GM12878 (cell line): Measurements from ENCODE around the gene GCK. TPM values are rescaled to one million over a fixed set of nuclear protein-coding genes. Genes with fewer than 3 reads are reported as not detected.

Experiments
- CTCF ChIP-seq, 3 experiments: IDR thresholded peaks in 2 of 3; conservative IDR thresholded peaks in 1 of 3; 2 replicates each; pipeline ENCODE4 v1.5.1; 2011; ENCODE audit warnings: low read depth in 3 of 3, low read length in 3 of 3, mild to moderate bottlenecking in 3 of 3, control low read depth in 2 of 3, moderate library complexity in 2 of 3, inconsistent platforms in 1 of 3, mixed read lengths in 1 of 3; ENCODE audit not compliant: control insufficient read depth in 2 of 3, insufficient read depth in 1 of 3; ENCODE audit errors: extremely low read depth in 1 of 3
- EZH2 ChIP-seq: IDR thresholded peaks from 2 replicates; pipeline ENCODE4 v1.6.1; 2012; ENCODE audit warnings: low read depth, mild to moderate bottlenecking, control low read depth, inconsistent platforms, low read length, borderline replicate concordance; ENCODE audit not compliant: control insufficient read depth
- FOXM1 ChIP-seq: IDR thresholded peaks from 2 replicates; pipeline ENCODE4 v1.6.1; 2012; ENCODE audit warnings: low read depth, mild to moderate bottlenecking, inconsistent platforms, low read length, moderate library complexity
- GABPA ChIP-seq: IDR thresholded peaks from 2 replicates; pipeline ENCODE4 v1.6.1; 2014; ENCODE audit warnings: antibody characterized with exemption, low read depth, mild to moderate bottlenecking, inconsistent platforms
- GATAD2B ChIP-seq: fragments of 450-650 bp; conservative IDR thresholded peaks from 2 replicates; pipeline ENCODE4 v1.6.1; 2017; ENCODE audit warnings: low read depth, mild to moderate bottlenecking, moderate library complexity
- HDAC2 ChIP-seq: fragments of 200-600 bp; sonication (generic); IDR thresholded peaks from 2 replicates; pipeline ENCODE4 v1.6.1; 2017
- KAT2A ChIP-seq: conservative IDR thresholded peaks from 2 replicates; pipeline ENCODE4 v1.6.1; 2011; ENCODE audit warnings: low read depth, low read length; ENCODE audit not compliant: control insufficient read depth
- KLF5 ChIP-seq: fragments of 450-650 bp; IDR thresholded peaks from 2 replicates; pipeline ENCODE4 v1.6.1; 2014; ENCODE audit warnings: mild to moderate bottlenecking; ENCODE audit not compliant: partially characterized antibody
- LARP7 ChIP-seq: fragments of 450-650 bp; IDR thresholded peaks from 2 replicates; pipeline ENCODE4 v1.6.1; 2017; ENCODE audit warnings: mild to moderate bottlenecking
- NFYA ChIP-seq: IDR thresholded peaks from 2 replicates; pipeline ENCODE4 v1.6.1; 2011; ENCODE audit warnings: low read depth, mild to moderate bottlenecking, low read length, improper control_type of control experiment, borderline replicate concordance
- POLR2AphosphoS2 ChIP-seq: IDR thresholded peaks from 2 replicates; pipeline ENCODE4 v1.6.1; 2011; ENCODE audit warnings: low read depth, mild to moderate bottlenecking, low read length, improper control_type of control experiment, moderate library complexity
- POU2F2 ChIP-seq: IDR thresholded peaks from 3 replicates; pipeline ENCODE4 v1.6.1; 2011; ENCODE audit warnings: low read depth, mild to moderate bottlenecking, low read length, borderline replicate concordance
- RAD51 ChIP-seq: fragments of 450-650 bp; IDR thresholded peaks from 2 replicates; pipeline ENCODE4 v1.6.1; 2016; ENCODE audit warnings: moderate library complexity, mild to moderate bottlenecking, inconsistent platforms
- RELB ChIP-seq: fragments of 450-650 bp; IDR thresholded peaks from 2 replicates; pipeline ENCODE4 v1.6.1; 2017; ENCODE audit warnings: low read depth, mild to moderate bottlenecking, moderate library complexity
- SIX5 ChIP-seq: IDR thresholded peaks from 2 replicates; pipeline ENCODE4 v1.6.1; 2011; ENCODE audit warnings: mild to moderate bottlenecking, low read depth, low read length, moderate library complexity; ENCODE audit not compliant: severe bottlenecking
- SKIL ChIP-seq: fragments of 450-650 bp; IDR thresholded peaks from 2 replicates; pipeline ENCODE4 v1.6.1; 2017; ENCODE audit warnings: mild to moderate bottlenecking, low read depth, inconsistent platforms; ENCODE audit not compliant: poor library complexity, severe bottlenecking
- SP1 ChIP-seq: IDR thresholded peaks from one replicate; pipeline ENCODE4 v1.6.1; 2011; ENCODE audit warnings: low read depth, low read length
- SREBF2 ChIP-seq: IDR thresholded peaks from 2 replicates; pipeline ENCODE4 v1.6.1; 2012; ENCODE audit warnings: mild to moderate bottlenecking, low read length
- SRF ChIP-seq, 2 experiments: IDR thresholded peaks; 2 replicates each; pipeline ENCODE4 v1.6.1; 2011; ENCODE audit warnings: low read depth in 2 of 2, low read length in 2 of 2, mild to moderate bottlenecking in 1 of 2, moderate library complexity in 1 of 2
- STAT1 ChIP-seq: fragments of 450-650 bp; conservative IDR thresholded peaks from 2 replicates; pipeline ENCODE4 v1.6.1; 2014; ENCODE audit warnings: antibody characterized with exemption, mild to moderate bottlenecking
- polyA plus RNA-seq, 11 experiments: library from polyadenylated mRNA; depleted of rRNA in 4 of 11; unstranded in 6 of 11; stranded (reverse) in 5 of 11; fragments of >200 nt; fragmentation: Nextera tagmentation in 4 of 11; fragmentation: Illumina TruSeq in 1 of 11; extraction: Ambion mirVana in 4 of 11; extraction: Trizol in 1 of 11; gene quantifications; 1 replicate in 1 of 11; 2 replicates in 10 of 11; pipeline versions ENCODE4 v1.2.1 to v1.2.3, GENCODE V29; 2011 to 2016; ENCODE audit warnings: inconsistent platforms in 2 of 11, missing spikeins in 2 of 11, low read depth in 1 of 11
- total RNA-seq, 4 experiments: library from RNA; depleted of rRNA in 3 of 4; stranded (reverse); fragments of >200 nt in 3 of 4; fragmentation: Illumina TruSeq in 1 of 4; extraction: Trizol in 1 of 4; gene quantifications; 2 replicates each; pipeline versions ENCODE4 v1.2.1 to v1.2.3, GENCODE V29; 2013 to 2021
- TF ChIP-seq, protein P1 (sequence below): fragments of 450-650 bp; IDR thresholded peaks from 2 replicates; pipeline ENCODE4 v1.6.1; 2017; ENCODE audit warnings: borderline replicate concordance
- TF ChIP-seq, protein P2 (sequence below): IDR thresholded peaks from 2 replicates; pipeline ENCODE4 v1.6.1; 2011; ENCODE audit warnings: low read depth, low read length, improper control_type of control experiment, borderline replicate concordance

Gene GCK
- total and polyA plus RNA-seq, 10 of the 15 experiments (the other 5 are each of a cell fraction or from before 2014, with no cell fraction given) = 0.06 to 0.16 TPM; not detected in 8

- TF ChIP-seq RELB (no peak), SIX5 (peak; percentile 51), LARP7 (peak; percentile 76), RAD51 (no peak), SREBF2 (peak; percentile 76), EZH2 (no peak), FOXM1 (no peak), CTCF (IDR thresholded peaks at IDR 0.05 in 2 of 3, conservative IDR thresholded peaks at IDR 0.05 in 1 of 3; ENCODE audit: control insufficient read depth in 2 of 3, extremely low read depth in 1 of 3, insufficient read depth in 1 of 3, low read depth in 3 of 3, low read length in 3 of 3) (peak; percentile 33 to 58 (median 45); a peak in 5 of 6 replicates), HDAC2 (no peak), GATAD2B (peak; percentile 70), POU2F2 (peak; percentile 55; the same call in 1 of the 3 replicates), SP1 (peak; percentile 29), GABPA (peak; percentile 97), SRF (IDR thresholded peaks at IDR 0.05; ENCODE audit: low read depth in 2 of 2, low read length in 2 of 2) (peak in 1 of 2 experiments; percentile 63; a peak in 1 of 4 replicates), KAT2A (no peak), POLR2AphosphoS2 (0 out of 2 replicates have a peak, but pooled peaks have one; percentile 42), STAT1 (no peak), KLF5 (peak; percentile 46), SKIL (no peak), NFYA (no peak)
- TF ChIP-seq, protein P1, sequence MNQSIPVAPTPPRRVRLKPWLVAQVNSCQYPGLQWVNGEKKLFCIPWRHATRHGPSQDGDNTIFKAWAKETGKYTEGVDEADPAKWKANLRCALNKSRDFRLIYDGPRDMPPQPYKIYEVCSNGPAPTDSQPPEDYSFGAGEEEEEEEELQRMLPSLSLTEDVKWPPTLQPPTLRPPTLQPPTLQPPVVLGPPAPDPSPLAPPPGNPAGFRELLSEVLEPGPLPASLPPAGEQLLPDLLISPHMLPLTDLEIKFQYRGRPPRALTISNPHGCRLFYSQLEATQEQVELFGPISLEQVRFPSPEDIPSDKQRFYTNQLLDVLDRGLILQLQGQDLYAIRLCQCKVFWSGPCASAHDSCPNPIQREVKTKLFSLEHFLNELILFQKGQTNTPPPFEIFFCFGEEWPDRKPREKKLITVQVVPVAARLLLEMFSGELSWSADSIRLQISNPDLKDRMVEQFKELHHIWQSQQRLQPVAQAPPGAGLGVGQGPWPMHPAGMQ = no peak
- TF ChIP-seq, protein P2, sequence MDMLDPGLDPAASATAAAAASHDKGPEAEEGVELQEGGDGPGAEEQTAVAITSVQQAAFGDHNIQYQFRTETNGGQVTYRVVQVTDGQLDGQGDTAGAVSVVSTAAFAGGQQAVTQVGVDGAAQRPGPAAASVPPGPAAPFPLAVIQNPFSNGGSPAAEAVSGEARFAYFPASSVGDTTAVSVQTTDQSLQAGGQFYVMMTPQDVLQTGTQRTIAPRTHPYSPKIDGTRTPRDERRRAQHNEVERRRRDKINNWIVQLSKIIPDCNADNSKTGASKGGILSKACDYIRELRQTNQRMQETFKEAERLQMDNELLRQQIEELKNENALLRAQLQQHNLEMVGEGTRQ = no peak
Measured at GRCh38 chr7:44200699-44201461, 11.6 kb upstream of the GCK start, which contains the start of gene YKT6 (continued).
